Urothelium cell line (cell line): ENCODE data around the gene ACAP3.

ENCODE experiments used
- DNase-seq: peaks from one replicate; pipeline ENCODE4 v3.0.0; 2011; ENCODE audit warnings: low spot score, mixed read lengths
- FAIRE-seq: peaks from 2 replicates; lab custom pipeline; 2011; peaks lifted over from hg19 to GRCh38; lab: Jason Lieb, UNC

Gene ACAP3

DNA sequence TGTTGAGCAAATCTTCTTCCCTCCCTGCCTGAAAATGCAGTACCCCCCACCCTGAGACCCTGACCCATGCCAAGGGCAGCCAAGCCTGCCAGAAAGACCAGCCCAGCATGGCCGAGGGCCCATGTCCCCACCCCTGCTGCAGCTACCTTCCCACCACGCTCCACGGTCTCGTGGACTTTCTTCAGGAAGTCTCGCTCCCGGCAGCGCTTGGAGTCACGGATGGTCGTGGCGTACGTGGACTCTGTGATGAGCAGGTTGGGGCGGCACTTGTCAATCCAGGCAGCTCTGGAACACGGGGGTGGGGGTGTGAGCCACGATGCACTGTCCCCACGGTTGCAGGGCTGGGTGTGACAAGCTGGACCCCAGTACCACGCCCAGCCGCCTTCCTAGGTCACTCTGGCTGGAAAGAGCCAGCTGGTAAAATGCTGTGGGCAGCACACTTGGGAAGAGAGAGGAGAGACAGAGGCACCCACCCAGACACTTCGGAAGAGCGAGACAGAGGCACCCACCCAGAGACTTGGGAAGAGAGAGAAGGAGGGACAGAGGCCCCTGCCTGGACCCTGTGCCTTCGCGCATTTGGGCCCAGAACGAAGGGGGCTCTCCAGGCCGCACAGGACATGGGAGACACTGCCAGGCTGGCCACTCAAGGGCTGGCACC is 7.1 kb upstream of the ACAP3 start:
- DNase-seq (no peak), FAIRE-seq (no peak)

DNA sequence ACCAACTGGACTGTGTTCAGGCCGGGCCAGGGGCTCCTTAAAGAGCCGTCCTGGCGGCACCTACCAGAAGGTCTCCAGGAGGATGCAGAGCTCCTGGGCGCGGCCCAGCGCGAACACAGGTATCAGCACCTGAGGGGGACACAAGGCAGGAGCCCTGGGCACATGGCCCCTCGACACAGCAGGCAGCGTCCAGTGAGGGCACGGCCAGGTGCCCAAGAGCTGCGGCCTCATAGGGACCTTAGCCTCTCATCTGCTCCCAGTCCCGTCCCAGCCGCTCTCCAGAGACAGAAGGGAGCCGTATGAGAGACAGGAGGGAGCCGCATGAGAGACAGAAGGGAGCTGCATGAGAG is 6.5 kb upstream of the ACAP3 start:
- no peak for FAIRE-seq
- no peak for DNase-seq

- DNase-seq: no peak
Measured at GRCh38 chr1:1313500-1314236, 5.9 kb upstream of the ACAP3 start.

GRCh38 chr1:1312450-1313314 is 5.0 kb upstream of the ACAP3 start:
- no peak for FAIRE-seq

More at GRCh38 chr1:1313500-1314236, 5.9 kb upstream of the ACAP3 start:
- no peak for FAIRE-seq

GRCh38 chr1:1311107-1312104 is 3.7 kb upstream of the ACAP3 start:
- DNase-seq: no peak
- no peak for FAIRE-seq

More at GRCh38 chr1:1312450-1313314, 5.0 kb upstream of the ACAP3 start:
- no peak for DNase-seq

DNA sequence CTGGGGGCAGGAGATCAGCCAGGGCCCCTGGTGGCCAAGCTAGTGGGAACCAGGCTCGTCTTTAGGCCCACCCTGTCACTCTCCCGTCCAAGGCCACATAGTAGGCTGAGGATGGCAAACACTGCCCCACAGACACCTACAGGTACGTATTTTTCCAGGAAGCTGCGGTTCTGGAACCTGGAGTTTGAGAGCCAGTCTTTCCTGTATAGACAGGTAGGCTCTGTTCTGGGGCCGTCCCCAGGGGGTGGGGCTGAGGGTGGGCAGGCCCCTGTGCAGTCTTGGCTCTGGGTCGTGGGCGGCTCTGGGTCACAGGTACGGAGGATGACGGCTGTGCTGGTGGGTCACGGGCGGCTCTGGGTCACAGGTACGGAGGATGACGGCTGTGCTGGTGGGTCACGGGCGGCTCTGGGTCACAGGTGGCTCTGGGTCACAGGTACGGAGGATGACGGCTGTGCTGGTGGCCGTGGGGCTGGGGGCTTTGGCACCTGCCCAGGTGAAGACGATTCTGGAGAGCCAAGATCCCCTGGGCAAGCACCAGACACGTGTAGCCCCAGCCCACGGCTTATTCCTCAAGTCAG is 2.8 kb upstream of the ACAP3 start:
- no peak for FAIRE-seq
- no peak for DNase-seq

DNA sequence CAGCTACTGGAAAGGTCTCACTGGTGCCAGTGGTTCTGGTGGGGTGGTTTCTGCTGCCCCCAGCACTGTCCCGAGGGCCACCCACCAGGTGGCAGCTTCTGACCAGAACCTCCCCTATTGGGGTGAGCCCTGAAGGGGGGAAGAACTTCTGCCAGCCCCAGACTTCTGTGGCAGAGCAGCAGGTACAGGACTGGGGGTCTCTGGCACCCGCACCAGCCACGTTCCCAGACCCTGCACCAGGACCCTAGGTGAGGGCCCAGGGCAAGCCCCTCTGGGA is 2.3 kb upstream of the ACAP3 start:
- FAIRE-seq (no peak), DNase-seq (no peak)

- DNase-seq: no peak
- no peak for FAIRE-seq
Measured at GRCh38 chr1:1309251-1310108, 1.8 kb upstream of the ACAP3 start.

DNA sequence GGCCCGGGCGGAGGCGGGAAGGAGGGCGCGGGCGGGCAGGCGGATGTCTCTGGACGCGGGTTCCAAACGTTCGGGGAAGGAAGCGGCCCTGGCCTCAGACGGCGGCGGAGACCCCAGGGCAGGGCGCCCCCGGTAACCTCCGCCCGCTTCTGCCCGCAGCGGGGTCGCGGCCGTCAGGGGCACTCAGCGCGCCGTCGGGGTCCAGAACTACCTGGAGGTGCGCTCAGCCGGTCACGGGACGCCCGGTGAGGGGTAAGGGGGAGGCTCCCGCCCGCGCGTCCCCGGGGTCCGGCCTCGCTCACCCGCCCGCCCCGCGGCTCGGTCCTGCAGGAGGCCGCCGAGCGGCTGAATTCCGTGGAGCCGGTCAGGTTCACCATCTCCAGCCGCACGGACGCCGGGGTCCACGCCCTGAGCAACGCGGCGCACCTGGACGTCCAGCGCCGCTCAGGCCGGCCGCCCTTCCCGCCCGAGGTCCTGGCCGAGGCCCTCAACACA is 1.1 kb upstream of the ACAP3 start:
- DNase-seq (no peak), FAIRE-seq (no peak)

GRCh38 chr1:1307261-1307922 is 338 bp downstream of the ACAP3 start:
- DNase-seq: no peak
- FAIRE-seq: no peak

DNA sequence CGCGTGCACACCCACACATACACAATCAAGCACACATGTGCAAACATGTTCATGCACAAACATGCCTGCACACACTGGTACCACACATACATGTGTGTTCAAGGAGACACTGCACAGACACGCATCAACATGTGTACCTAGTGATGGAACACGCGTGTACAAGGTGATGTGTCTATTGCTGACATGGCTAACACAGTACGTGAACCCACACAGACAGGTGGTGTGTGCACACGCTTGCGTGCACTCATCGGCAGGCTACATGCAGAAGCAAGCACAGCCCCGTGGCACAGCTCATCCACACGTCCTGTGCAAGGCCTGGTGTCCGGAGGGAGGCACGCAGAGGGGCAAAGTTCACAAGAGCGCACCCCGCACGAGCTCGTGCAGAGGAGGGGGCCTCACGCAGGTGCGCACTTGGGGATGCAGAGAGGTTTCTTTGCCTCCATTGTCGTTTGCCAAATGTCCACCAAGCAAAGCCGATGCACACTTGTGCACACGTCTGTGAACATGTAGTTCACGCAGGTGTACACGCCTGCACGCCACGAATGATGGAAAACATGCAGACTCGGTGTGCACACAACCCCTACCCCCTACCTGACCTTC is 969 bp downstream of the ACAP3 start:
- FAIRE-seq (peak; percentile 5), DNase-seq (no peak)

GRCh38 chr1:1306070-1306660 is 1.6 kb downstream of the ACAP3 start:
- no peak for DNase-seq
- FAIRE-seq: no peak

- DNase-seq (peak; percentile 78), FAIRE-seq (no peak)
Measured at GRCh38 chr1:1305300-1306069, 2.2 kb downstream of the ACAP3 start.

DNA sequence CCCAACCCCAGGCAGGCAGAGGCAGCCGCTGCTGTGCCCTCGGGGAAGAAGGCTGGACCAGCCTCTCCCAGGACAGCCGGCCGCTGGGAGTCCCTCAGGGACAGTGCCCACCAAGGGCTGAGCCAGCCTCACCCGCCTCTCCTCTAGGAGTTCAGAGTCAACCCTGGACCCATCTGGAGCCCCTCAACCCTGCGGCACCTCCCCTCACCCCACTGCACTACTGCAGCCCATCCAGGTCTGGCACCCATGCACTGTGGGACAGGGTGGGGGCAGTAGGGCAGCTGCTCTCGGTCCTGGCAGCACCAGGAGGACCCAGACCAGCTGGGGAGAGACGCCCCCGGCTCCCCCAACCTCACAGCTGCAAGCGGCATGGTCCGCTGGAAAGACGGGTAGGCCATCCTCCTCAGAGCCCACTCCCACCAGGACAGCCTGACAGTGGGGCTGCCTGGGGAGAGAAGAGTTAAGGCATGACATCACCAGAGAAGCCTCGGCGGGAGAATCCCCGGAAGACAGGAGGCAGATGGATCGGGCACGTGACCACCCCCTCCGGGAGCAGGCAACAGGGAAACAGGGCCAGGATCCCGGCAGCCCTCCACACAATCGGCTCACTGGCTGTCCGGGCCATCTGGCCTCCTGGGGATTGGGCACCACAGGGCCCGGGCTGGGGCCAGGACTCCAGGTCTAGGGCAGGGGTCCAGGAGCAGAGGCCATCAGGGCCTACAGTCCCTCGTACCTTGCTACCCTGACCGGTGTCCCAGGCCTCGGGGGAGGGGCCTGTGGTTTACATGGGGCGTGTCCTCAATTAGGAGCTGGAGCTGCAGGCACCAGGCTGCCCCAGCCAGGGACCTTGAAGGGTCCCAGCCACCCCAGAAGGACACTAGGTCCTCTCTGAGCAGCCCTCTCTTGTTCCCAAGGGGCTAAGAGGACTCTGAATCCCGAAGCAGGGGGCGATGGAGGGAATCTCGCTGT is 3.1 kb downstream of the ACAP3 start:
- DNase-seq: peak; percentile 77
- FAIRE-seq: no peak

GRCh38 chr1:1303736-1304135 is 4.0 kb downstream of the ACAP3 start:
- FAIRE-seq (no peak), DNase-seq (no peak)

- DNase-seq (no peak), FAIRE-seq (no peak)
Measured at GRCh38 chr1:1302951-1303509, 4.7 kb downstream of the ACAP3 start.
